Activated CD4-positive, alpha-beta T cell treated with anti-CD3 and anti-CD28 coated beads for 24 hours (primary cell): Measurements from ENCODE around the gene NHLRC4.

Experiments used
- DNase-seq, 2 donors: peaks; one replicate each; pipeline ENCODE4 v3.0.0-alpha.2; 2020; ENCODE audit warnings: low read depth in 2 of 2

The NHLRC4 gene

DNA sequence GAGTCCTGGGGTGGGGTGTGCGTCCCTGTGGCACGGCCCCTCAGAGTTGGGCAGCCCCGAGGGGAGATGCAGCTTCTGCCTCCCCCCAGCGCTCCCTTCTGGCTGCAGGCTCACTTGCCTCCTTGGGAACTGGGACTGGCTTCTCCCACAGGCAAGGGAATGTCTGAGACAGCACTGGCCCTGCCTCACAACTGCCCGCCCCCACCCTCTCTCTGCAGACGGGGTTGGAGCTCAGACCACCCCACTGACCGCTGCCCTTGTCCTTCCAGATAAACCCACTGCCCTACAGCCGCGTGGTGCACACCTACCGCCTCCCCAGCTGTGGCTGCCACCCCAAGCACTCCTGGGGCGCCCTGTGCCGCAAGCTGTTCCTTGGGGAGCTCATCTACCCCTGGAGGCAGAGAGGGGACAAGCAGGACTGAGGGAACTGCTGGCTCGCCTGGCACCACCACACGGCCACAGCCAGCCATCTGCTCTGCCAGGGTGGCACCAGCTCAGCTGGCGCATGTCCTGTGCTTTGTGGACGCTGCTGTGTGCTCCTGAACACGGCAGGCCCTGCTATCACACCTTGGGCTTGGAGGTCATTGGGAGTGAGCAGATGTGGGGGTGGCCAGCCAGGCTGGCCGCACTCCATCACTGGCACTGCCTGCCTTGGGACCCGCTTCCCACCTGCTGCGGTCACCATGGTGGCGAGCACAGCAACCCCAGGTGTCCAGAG lies 16.0 kb downstream of the NHLRC4 start:
- no peak for DNase-seq

DNA sequence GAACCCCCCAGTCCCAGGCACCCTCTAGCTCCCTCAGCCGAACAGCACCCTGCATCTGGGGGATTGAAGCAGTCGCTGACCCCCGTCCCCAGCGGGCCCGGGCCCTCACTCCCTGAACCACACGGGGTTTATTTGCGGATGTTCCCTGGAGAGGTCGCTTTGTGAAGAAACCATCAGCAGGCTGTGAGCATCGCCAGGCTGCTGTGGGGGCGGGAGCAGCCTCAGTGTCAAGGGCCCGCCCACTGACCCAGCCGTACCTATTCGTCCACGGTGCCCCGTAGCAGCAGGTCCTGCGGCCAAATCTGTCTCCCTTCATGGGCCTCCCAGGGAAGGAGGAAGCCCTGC lies 16.6 kb downstream of the NHLRC4 start:
- no peak for DNase-seq

DNA sequence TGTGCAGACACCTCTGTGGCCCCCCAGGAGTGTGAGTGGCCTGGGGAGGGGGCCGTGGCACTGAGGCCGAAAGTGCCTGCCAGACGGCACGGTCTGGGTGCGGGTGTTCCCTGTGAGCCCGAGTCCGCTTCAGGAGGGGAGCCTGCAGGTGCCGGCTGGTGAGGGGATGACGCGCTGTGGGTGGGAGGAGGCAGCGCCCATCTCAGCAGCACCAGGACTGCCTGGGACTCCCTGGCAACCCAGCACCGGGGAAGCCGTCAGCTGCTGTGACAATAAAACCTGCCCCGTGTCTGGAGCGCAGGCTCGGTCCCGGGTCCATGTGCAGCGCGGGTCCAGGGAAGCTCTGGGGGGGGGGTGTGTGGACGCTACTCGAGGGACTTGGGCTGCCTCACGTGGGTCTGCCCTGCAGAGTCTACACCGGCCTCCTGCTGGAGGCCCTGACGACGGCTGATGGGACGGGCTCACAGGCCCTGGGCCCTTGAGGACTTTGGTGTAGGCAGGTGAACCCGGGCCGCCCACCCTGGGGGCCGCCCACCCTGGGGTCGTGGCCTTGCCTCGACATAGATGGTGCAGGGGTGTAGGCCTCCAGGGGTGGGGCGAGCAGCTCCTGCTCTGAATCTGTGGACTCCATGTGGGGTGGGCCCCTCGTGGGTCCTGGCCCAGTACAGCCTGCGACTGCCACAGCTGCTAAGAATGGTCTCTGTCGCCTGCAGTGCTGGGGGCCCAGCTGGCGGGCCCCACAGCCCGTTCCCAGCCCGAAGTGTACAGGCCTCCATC lies 17.2 kb downstream of the NHLRC4 start:
- DNase-seq: no peak

DNA sequence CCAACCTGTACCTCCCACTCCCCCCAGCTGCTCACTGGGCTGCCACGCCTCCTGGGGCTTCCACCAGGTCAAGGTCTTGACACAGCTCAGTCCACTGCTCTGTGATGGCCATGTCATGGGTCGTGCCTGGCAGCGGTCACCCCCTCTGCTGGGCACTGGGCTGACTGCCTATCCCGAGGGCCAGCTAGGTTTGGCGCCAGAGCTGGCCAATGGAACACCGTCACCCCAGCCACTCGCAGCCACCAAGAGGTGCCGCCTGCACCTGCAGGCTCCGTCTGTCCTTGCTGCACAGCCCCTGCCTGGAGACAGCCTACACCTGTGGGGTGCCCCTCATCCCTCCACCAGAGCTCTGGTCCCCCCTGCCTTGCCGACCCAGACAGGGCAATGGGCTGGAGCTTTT lies 18.5 kb downstream of the NHLRC4 start:
- DNase-seq: no peak

DNA sequence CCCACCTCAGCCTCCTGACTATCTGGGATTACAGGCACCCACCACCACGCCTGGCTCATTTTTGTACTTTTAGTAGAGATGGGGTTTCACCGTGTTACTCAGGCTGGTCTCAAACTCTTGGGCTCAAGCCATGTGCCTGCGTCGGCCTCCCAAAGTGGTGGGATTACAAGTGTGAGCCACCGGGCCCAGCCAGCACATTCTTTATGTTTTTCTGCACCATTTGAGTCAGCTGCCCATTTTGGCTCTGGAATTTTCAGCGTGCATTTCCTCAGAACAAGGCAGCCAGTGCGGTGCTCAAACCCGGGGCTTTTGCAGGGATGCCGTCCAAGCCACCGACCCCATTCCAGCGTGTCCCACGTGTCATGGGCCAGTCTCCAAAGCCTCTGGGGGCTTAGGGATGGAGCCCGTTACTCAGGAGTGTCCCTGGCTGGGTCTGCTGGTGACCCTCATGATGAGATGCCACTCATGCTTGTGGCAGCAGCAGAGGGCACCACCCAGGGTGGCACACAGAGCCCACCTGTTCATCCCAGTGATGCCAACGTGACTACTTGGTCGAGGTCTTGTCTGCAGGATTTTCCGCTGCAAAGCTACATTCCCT lies 19.3 kb downstream of the NHLRC4 start:
- DNase-seq: no peak

DNA sequence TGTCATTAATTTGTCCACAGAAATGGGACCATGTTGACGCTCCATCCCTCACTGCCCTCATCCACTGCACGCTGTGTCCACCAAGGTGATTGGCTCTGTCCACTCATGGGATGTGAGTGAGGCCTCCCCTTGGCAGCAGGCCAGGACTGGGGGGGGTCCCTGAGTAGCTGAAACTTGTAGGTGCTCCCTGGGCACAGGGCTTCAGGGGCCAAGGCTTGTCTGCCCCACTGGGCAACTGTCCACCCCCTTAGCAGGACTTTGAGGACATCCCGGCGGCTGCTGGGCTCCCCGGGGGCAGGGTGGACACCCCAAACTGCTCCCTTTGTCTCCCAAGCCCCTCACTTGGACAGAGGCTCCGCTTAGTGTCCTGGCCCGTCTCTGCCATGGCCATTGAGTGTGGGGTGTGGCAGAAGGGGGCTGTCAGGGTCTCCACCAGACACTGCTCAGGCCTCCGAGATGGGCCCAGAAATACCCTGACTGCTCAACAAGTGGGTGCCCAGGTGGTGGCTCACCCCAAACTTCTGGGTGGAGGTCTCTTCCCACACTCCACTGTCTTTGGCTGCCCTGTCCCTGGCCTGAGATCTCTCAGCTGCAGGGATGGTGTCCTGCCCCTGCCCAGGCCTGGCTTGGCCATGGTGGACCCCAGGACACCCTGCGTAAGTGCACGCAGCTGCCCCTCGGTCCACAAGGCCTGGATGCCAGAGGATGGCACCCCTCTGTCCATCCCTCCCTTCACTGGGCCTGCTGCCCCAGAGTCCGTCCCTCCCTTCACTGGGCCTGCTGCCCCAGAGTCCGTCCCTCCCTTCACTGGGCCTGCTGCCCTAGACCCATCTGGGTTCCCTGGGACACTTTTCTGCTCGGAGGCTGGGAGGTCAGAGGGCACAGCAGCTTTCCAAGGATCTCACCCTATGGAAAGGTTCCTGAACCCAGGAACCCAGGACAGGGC lies 20.1 kb downstream of the NHLRC4 start:
- no peak for DNase-seq

DNA sequence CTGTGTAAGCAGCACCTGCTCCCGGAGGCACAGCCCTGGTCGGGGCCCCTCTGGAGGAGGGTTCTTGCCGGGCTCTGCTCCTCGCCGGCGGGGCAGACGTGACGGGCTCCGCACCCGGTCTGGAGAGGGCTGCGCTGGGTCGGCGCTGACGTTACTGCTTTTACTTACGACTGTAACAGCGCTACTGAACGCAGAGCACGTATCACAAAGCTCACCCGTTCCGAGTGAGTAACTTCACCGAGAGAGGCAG lies 21.8 kb downstream of the NHLRC4 start:
- peak in 1 of 2 donors; percentile 28 for DNase-seq

DNA sequence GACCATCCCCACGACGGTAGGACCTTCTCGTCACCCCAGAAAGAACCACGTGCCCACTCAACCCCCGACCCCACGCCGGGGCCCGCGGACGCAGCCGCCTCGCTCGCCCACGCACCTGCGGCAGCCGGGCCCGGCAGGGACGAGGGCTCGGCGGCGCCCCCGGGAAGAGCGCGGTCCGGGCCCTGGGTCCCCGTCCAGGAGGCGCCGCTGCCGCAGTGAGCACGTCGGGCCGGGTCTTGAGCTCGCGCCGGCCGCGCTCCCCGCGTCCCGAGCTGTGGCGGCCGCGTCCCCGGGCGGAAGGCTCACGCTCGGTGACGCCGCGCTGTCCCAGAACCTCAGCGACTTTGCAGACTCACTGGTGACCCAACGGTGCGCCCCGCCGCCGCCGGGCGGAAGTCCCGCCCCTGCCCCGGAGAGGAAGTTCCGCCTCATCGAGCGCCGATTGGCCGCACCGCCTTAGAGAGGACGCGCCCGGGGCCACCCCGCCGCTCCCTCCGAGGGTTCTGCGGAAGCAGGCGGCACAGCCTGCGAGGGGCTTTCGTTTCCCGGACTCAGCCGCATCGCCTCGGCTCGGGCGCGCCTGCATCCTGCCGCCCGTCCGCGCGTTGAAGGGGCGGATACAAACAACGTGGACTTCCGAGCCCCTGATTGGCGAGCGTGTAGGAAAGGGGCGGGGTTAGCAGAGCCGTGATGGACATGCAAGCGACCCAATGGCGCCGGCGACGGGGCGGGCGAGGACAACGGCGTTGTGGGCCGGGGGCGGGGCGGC lies 22.3 kb downstream of the NHLRC4 start:
- peak; percentile 97 for DNase-seq

DNA sequence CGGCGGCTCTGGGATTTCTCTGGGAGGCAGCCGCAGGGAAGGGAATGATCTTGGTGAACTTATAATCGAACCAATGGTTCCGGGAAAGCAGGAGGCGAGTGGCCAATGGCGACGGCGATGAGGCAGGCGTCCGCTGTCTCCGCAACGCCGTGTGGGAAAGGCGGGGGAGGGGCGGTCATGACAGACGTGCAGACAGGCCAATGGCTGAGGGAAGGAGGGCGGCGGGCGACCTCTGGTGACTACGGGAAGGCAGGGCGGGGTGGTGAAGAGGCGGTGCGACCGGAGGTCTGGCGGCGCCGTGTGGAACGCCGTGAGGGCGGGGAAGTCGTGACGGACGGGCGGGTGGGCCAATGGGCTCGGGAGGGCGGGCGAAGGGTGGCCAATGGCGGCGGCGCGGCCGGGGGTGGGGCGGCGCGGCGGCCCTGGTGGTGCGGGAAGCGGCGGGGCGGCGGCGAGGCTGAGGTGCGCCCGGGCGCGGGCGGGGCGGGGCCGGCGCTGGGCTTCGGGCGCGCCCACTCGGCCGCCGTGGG lies 22.9 kb downstream of the NHLRC4 start, which contains the start of gene RAB40C:
Gene RAB40C, plus strand, starts transcription at position 409 of the 530 bp plus-strand sequence. CDS start 226 bp downstream, outside the sequence.
- peak; percentile 99 for DNase-seq

DNA sequence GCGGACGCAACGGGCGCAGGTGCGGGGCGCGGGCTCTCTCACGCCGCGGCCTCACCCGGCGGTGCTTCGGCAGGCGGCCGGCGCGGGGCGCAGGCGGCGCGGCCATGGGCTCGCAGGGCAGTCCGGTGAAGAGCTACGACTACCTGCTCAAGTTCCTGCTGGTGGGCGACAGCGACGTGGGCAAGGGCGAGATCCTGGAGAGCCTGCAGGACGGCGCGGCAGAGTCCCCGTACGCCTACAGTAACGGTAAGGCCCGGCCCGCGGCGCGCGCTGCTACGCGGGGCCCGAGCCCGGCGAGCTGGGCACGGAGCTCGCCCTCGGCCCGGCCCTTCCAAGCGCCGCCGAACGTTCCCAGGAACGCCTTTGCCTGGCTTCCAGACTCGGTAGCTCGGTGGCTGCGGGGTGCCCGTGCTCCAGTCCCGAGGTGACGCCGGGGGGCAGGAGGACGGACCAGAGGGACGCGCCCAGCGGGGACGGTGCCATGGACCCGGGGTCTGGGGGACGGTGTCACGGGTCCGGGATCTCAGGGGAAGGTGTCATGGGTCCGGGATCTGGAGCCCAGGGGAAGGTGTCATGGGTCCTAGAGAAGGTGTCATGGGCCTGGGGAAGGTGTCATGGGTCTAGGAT lies 23.5 kb downstream of the NHLRC4 start:
- no peak for DNase-seq

DNA sequence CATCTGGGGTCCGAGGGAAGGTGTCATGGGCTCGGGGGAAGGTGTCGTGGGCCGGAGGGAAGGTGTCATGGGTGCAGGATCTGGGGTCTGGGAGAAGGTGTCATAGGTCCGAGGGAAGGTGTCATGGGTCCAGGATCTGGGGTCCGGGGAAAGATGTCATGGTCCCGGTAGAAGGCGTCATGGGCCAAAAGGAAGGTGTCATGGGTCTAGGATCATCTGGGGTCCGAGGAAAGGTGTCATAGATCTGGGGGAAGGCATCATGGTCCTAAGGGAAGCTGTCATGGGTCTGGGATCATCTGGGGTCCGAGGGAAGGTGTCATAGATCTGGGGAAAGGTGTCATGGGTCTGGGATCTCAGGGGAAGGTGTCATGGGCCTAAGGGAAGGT lies 24.0 kb downstream of the NHLRC4 start:
- DNase-seq: no peak

DNA sequence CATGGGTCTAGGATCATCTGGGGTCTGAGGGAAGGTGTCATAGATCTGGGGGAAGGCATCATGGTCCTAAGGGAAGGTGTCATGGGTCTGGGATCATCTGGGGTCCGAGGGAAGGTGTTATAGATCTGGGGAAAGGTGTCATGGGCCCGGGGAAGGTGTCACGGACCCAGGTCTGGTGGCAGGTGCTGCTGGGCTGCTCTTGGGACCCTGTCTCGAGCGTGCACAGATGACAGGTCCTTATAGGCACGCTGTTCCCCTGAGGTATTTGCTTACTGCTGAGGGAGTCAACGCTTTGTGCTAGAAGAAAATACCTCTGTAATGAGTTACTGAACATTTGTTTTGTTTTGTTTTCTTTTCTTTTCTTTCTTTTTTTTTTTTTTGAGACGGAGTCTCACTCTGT lies 24.4 kb downstream of the NHLRC4 start:
- DNase-seq: no peak

DNA sequence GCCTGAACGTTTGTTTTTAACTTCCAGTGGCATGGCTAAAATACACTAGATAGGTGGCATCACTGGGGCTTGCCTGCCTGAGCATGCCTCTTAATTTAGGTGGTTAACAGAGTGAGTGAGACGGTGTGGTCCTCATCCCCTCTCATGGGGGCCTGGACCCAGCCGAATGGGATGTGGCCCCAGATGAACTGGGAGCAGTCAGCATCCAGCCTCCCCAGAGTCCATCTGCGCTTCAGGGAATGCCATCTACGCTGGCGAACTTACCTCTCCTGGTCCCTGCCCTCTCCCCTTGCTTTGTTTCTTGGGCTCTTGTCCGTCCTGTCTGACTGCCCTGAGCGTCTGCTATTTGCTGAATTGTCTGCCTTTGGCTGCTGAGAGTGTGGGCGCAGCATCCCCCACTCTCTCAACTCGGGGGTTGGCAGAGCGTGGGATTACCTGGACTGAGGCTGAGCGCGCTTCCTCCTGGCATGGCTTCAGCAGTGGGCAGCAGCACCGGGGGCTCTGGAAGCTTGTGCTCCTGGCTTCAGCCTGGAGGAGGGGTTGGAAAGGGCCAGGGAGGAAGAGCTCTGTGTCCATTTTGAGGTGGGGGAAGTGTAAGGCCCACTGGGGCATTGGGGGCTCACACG lies 25.2 kb downstream of the NHLRC4 start:
- DNase-seq: no peak

DNA sequence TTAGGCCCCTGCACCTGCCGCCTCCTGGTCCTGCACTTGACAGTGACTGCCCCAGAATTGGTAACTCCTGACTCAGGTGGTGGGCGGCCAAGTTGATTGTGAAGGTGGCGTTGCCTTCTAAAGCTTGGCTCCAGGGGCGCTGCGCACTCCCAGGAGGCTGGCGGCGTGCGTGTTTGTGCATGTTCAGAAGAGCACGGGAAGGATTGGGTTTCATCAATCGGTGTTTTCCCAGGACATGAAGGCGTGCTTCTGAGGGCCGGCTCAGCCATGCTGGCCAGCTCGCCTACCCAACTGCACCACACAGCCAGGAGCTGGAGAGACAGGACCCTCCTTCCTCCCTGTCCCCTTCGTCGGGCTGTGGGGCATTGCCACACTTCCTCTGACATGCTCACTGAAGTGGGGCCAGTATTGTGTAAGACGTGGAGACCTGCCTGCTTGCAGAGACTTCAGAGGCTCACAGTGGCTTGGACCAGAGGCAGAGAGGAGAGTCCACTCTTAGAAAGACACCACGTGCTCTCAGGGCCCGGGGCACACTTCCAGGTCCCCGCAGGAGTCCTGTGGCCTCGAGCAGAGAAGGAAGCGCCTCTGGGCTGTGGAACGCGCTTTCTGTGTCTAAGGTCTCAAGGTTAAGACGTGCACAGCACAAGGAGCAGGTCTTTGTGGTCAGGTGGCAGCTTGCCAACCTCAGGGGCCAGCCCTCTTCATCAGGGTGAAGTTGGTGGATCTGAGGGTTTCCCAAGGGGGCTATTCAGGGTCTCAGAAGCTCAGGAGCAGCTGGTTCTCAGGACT lies 25.9 kb downstream of the NHLRC4 start:
- DNase-seq: no peak

DNA sequence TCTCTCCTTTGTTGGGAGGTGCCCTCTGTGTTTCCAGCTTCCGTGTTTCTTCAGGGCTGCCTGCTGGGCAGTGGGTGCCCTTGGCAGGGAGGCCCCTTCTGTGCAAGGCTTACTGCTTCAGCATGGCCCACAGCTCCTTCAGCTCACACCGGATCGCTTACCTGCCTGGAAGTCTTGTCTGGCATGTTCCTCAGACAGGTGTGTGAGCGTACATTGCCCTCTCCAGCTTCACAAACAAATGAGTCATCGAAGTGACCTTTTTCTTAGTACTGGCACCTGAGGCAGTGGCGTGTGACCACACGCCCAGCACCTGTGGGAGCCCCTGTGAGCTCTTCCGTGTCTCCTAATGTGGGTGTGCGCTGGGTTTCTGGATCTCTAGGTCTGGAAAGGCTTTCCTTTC lies 26.6 kb downstream of the NHLRC4 start:
- DNase-seq: no peak

DNA sequence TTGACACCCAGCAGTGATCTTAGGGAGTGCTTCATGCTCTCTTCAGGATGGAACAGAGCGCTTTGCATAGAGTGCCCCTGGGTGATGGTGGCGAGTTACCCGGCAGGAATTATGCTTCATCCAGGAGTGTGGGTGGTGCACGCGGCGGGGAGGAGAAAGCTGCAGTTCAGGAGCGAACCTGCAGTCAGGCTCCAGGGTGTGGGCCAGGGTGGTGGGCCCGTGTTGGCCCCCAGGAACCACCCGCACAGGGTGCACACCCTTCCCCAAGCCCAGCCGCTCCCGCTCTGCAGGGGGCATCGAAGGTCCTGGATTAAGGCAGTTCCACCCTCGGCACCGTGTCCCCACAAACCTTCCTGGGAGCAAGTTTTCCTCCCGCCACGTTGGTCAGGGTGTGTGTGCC lies 27.0 kb downstream of the NHLRC4 start:
- DNase-seq: no peak

DNA sequence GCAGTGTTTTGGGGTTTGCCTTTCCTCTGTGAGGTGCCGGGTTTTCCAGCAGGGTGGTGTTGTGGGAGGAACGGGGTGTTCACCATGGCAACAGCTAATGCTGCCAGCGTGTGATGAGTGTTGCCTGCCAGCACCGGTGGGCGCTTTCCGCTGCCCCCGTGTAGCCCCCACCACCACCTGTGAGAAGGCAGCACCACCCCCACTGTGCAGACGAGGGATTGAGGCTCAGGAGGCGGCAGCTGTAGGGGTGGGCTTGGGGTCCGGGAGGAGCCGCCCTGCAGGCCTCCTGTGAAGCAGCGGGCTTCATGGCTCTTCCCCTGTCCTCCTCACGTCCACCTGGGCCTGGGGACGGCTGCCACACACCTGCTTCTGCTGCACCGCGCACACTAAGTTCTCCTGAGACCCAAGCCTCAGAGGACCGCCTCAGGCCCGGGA lies 28.3 kb downstream of the NHLRC4 start:
- DNase-seq: no peak

DNA sequence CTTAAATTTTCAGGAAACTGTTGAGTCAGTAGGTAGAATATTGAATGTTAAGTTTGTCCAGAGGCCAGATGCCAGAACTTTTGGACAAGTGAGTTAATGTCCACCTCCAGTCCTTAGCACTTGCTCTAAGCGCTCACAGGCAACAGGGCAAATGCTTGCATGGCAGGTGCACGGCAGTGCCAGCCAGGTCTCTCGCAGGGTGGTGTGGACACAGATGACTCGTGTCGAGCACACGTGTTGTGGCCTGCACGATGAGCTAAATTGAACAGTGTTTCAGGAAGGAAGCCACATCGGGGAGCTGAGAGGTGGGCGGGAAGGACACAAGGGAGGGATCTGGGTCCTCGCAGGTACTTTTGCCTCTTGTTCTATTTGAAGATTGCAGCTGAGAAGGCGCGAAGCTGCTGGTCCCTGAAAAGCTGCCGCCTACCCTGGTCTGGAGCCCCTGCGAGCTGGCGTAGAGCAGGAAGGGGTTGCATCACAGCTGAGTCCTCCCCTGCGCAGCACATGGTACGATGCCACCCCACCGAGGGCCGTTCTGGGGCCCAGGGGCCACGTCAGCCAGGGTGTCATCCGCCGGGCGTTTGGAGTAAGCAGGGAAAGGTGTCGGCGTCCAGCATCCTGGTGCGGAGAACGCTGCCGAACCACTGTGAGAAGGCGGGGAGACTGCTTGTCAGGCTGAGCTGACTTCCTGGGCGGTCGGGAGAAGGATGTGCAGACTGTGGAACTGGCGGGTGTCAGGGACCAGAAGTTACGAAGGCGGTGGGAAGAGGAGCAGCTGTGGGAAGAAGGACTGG lies 29.3 kb downstream of the NHLRC4 start:
- no peak for DNase-seq

DNA sequence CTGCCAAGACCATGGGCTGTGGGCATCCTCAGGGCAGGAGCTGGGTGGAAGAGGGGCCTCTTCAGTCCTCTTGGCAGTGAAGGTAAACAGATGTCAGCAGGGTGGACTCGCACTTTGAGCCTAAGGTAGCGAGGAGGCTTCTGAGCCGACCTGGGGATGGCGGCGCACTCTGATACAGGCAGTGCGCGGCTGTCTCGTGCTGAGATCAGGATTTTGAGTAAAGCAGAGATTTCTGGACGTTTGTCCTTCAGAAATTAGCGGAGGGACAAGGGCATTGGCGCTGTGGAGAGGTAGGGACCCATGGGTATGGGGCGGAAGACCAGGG lies 29.9 kb downstream of the NHLRC4 start:
- no peak for DNase-seq
